Measurements from ENCODE around the gene EMC8.

DNA sequence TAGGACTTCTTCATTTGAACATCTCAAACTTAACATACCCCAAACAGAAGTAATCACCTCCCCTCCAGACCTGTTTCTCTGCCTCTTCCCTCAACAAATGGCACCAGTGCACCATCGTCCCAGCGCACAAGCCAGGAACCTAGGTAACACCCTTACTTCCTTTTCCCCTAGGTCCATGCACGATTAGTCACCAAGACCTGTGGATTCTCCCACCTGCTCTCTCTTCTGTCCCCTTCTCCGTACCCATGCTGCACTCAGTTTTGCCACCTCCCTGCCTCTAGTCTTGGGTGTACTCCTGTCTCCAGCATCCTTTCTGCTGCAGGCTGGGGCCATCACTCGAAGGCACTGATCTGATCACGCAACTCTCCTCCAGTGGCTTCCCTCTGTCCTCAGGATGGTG, 3.2 kb downstream of the EMC8 start:
- TF ChIP-seq CHD1 (IDR thresholded peaks at IDR 0.05; ENCODE audit: low read depth, low read length) (no peak), JUND (IDR thresholded peaks at IDR 0.05; ENCODE audit: low read length) (no peak), RAD21 (IDR thresholded peaks at IDR 0.05 in 1 of 2, conservative IDR thresholded peaks at IDR 0.05 in 1 of 2; ENCODE audit: low read depth in 2 of 2, low read length in 2 of 2) (no peak), TEAD4 (IDR thresholded peaks at IDR 0.05; ENCODE audit: low read depth, low read length) (no peak), CBX8 (IDR thresholded peaks at IDR 0.05; ENCODE audit: borderline replicate concordance, low read depth, low read length) (no peak), EP300 (IDR thresholded peaks at IDR 0.05; ENCODE audit: borderline replicate concordance in 1 of 2, low read depth in 2 of 2, low read length in 2 of 2) (no peak), SUZ12 (IDR thresholded peaks at IDR 0.05; ENCODE audit: low read length) (no peak), POLR2AphosphoS5 (IDR thresholded peaks at IDR 0.05; ENCODE audit: low read depth, low read length) (no peak), TBP (IDR thresholded peaks at IDR 0.05; ENCODE audit: low read depth, low read length) (no peak), BCL11A (IDR thresholded peaks at IDR 0.05; ENCODE audit: low read depth in 2 of 2, low read length in 2 of 2) (no peak), YY1 (IDR thresholded peaks at IDR 0.05; ENCODE audit: low read depth, low read length) (no peak)
- TF ChIP-seq, protein P1, sequence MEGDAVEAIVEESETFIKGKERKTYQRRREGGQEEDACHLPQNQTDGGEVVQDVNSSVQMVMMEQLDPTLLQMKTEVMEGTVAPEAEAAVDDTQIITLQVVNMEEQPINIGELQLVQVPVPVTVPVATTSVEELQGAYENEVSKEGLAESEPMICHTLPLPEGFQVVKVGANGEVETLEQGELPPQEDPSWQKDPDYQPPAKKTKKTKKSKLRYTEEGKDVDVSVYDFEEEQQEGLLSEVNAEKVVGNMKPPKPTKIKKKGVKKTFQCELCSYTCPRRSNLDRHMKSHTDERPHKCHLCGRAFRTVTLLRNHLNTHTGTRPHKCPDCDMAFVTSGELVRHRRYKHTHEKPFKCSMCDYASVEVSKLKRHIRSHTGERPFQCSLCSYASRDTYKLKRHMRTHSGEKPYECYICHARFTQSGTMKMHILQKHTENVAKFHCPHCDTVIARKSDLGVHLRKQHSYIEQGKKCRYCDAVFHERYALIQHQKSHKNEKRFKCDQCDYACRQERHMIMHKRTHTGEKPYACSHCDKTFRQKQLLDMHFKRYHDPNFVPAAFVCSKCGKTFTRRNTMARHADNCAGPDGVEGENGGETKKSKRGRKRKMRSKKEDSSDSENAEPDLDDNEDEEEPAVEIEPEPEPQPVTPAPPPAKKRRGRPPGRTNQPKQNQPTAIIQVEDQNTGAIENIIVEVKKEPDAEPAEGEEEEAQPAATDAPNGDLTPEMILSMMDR (IDR thresholded peaks at IDR 0.05; ENCODE audit: control extremely low read depth in 1 of 3, insufficient read depth in 1 of 3, low read depth in 1 of 3, low read length in 3 of 3): no peak

Data from H1 (cell line).